Peyer's patch (tissue), 4 donors: Measurements from ENCODE around the gene COG2.

ENCODE experiments used
- CTCF ChIP-seq, 6 experiments: fragments of 450-650 bp in 4 of 6; fragments of 200-600 bp in 2 of 6; sonication (generic) in 1 of 6; IDR thresholded peaks; one replicate each; pipeline ENCODE4 v1.5.1; 2017 to 2019; ENCODE audit warnings: antibody characterized with exemption in 6 of 6, mild to moderate bottlenecking in 3 of 6, moderate library complexity in 1 of 6
- POLR2A ChIP-seq, 2 donors: fragments of 450-650 bp; IDR thresholded peaks; one replicate each; pipeline ENCODE4 v1.5.1; 2017; ENCODE audit warnings: antibody characterized with exemption in 2 of 2, mild to moderate bottlenecking in 2 of 2, moderate library complexity in 2 of 2

DNA sequence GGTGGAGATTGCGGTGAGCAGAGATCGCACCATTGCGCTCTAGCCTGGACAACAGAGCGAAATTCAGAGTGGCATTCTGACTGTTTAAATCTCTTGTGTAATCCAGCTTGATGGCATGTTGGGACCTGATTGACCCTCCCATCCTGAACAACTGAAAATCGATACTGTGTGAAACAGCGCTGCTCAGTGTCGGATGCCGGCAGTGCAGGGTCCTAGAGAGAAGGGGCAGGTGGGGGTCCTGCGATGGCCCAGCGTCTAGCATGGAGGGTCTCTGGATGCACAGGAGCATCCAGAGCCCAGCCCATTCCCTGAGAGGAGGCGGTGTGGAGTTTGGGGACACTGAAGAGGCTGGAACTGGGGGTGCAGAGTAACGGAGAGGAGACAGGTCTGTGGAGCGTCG is 55.8 kb downstream of the COG2 start:
- TF ChIP-seq CTCF (IDR thresholded peaks at IDR 0.05) (no peak), POLR2A (IDR thresholded peaks at IDR 0.05) (no peak)
